GM19023 (cell line): Measurements from ENCODE around the gene MAGI1.

Experiments
- ATAC-seq: cut with Tn5 transposase; IDR thresholded peaks from one replicate; pipeline ENCODE4 v1.9.1; 2021; ENCODE audit warnings: mild to moderate bottlenecking, moderate library complexity; ENCODE audit not compliant: unreplicated experiment

MAGI1 gene

DNA sequence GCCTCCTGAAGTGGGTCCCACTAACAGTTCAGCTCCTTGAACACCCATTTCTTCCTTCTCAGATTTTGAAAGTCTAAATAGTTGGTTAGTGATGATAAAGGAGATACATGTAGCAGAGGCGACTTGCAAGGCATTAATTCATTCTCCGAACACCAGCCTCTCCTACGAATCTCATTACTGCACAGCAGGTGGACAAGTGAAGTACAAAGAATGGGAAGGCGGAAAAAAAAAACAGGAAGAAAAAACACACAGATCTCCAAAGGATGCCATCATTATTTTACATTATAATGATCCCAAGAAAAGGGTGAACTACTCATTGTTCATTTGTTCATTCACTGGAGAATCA is 276.5 kb downstream of the MAGI1 start:
- no peak for ATAC-seq

DNA sequence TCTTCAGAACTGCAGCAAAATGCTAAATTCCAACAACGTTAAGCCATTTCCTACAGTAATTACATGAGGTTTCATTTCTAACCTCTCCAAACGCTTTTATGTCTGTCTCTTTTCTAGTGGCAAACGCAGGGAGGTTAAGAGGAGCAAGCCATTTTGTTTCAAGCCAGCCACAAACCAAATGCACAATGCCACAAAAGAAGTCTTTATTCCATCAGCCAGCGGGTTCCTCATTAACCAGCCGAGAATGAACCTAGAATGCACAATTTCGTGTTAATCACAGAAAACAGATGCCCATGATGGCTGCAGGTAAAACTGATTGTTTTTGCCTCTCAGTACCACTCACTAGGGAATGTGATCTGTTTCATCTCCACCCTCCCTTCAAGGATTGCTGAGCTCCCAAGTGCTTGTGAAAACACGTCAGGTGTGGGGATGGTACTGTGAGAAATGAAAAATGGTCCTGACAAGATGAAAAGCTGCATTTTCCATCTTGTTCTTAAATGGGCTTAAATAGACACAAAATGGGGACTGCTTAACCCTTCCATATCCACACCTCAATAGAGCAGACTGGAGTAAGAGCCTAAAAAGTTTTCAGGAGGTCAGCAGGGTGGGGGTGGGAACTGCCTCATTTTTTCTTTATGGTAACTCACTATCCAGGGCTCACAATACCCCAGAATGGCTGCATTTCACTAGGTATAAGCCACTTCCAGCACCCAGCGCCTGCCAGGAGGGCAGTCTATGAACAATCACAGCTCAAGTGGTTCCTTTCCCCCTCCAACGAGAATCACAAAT is 277.1 kb downstream of the MAGI1 start:
- ATAC-seq: no peak

DNA sequence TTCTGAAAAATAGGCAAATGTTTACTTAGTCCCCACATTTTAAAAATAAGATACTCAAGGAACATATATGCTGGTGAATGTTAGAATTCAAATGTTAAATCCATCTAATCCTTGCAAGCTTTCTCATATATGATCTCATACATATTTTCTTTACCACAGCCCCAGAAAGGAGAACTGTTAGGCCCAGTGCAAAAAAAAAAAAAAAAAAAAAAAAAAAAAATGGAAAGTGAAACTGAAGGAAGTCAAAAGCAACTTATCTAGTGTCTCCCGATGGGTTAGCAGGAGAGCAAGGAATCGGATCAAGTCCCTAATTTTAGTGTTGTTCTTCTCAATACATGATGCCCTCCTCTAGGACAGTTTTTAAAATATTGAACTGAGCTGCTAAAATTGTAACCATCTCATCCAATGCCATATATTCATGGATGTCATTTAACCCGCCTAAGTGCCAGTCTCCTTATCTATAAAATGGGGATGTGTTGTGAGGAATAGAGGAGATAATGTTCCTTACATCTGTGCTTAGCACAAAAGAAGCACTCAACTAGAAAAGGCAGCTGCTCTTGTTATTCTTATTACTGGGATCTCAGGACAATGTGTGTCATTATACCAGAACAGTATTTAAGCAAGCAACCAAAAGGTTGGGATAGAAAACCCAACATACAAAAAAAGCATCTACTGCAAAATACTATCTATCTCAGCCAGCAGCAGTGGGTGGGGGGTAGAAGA is 279.7 kb downstream of the MAGI1 start:
- no peak for ATAC-seq

DNA sequence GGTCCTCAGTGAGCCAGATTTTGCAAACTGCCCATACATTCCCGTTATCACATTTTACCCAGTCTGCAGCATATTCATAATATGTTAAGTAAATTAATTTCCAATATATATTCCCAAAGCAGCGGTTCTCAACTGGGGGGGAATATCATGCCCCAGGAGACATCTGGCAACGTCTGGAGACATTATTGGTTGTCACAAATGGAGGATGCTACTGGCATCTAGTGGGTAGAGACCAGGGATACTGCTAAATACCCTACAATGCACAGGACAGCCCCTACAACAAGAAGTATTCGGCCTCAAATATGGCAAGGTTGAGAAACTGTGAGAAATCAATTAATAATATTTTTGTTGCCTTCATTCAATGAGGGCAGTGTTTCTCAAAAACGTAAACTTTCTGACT is 280.3 kb downstream of the MAGI1 start:
- no peak for ATAC-seq

DNA sequence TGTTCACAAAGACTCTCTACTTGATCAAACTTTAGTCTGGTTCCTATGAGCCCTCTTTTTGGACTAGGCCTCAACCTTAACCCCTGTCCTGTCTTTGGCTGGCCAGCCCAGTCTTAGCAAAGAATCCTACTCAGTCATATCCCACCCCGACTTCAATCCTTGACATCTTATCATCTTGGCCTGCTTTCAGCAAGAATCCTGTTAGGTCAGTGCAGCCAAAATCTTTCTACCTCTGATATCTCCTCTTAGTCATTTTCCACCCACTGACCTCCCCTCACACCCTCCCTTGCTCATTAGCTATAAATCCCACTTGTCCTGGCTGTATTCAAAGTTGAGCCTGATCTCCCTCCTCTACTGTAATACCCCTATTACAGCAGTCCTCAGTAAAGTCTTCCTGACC is 286.1 kb downstream of the MAGI1 start:
- no peak for ATAC-seq

DNA sequence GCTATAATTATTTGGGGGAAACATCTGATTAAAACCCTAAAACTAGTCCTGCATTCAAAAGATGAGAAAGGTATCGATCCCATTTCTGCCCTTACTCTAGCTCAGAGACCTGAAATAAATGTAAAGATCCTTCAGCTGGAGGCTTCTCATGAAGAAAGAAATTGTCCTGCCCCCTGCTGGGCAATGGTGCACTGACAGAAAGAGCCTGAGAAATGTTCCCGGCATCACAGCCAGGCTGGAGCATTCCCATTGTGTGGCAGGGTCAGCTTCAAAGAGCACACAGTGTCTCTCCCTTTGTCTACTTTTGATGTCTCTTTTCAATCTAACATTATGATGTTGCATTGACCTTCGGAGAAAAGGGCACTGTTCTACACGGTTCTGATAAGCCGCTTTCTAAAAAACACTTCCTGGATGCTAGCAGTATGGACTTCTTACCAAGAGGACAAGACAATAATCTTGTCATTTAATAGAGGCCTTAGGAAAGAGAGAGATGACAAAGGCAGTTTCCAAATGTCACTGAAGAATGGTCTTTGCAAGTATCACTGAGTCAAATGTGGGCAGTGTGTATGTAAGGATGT is 287.5 kb downstream of the MAGI1 start:
- ATAC-seq: no peak

DNA sequence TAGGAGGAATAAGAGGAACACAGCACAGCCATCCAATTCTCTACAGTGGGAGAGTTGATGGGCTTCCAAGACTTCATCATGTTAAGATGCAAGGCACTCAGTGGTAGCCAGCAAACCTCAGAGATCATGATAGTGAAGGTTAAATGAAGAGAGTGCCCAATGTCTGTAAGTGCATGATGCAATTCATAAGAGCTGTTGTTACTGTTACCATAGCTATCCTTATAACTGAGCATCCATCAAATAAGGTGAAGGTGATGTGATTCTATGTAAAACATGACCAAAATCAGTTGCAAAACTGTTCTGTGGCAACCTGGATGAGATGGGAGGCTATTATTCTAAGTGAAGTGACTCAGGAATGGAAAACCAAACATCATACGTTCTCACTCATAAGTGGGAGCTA is 289.7 kb downstream of the MAGI1 start:
- ATAC-seq: no peak

DNA sequence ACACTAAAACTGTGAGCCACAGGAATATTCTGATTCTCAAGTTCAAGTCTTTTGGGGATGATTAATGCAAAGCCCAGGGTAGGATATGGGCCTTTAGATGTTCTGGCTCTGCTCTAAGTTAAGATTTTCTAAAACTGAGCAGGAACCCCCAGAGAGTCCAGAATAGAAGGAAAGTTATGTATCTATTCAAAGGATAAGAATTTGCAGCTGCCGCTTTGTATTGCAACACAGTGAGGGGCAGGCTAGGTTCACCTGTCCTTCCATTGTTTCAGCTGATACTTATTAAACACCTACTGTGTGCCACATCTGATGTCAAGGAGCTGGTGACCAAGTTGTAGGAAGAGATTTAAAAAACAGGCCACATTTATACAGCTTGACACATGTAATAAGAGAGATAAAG is 290.4 kb downstream of the MAGI1 start:
- ATAC-seq: no peak

DNA sequence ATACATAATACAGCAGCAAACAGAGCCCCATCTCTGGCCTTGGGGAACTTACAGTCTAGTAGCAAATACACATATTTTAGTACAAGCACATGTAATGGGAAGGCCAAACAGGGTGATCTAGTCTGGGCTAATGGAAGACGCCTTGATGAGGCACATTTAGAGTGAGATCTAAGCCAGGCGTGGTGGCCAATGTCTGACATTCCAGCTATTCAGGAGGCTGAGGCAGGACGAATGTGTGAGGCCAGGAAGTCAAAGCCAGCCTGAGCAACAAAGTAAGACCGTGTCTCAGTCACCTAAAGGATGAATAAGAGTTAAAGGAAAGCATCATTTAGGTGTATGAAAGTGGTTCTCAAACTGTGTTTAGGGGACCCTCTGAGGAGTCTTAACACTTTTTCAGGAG is 291.9 kb downstream of the MAGI1 start:
- no peak for ATAC-seq

DNA sequence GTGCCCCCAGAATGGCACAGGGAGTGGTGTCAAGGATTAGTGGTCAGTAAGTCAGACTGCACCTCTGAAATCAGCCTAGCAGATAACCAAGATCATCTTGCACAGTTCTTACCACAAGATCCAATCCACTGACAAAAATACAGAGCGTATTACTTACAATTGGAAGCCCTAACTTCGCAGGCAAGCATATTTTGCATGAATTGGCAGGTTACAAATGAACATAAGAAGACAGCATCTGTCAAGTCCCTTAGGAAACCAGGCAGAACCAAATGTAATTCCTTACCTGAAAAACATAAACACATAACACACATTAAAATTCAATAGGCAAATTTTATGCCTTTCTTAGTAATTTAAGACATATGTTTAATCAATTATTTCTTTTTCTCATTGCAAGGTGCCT is 293.4 kb downstream of the MAGI1 start:
- no peak for ATAC-seq

DNA sequence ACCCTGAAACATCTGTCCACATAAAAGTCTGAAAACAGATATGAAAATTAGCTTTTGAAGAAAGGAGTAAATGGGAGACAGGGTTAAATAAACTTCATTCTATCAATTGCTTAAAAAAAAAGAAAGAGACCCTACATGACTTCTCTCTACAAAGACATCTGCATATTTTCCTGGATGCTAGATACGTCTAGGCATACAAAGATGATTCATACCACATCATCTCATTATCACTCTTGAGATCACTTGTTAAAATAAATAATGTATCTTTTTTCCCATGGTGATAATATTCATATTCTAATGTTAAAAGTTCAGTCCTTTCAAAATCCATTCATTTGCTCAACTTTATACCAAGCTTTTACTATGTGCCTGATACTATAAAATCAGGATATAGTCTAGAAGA is 295.8 kb downstream of the MAGI1 start:
- no peak for ATAC-seq

DNA sequence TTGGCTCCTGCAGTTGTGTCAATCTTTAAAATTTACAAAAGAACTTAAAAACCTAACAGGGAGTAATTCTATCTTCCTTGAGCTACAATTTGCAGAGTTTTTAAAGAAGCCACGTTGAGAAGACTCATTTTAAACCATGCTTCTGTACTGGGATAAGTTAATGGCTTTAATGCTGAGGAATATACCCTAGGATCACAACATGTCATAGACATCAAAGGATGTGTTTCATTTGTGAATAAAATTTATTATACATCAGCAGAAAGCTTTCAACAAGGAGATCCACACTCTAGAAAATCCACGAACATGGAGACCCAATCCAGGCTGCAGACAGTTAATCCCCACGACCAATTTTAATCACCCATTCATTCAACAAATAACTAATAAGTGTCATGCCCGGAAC is 297.2 kb downstream of the MAGI1 start:
- no peak for ATAC-seq

DNA sequence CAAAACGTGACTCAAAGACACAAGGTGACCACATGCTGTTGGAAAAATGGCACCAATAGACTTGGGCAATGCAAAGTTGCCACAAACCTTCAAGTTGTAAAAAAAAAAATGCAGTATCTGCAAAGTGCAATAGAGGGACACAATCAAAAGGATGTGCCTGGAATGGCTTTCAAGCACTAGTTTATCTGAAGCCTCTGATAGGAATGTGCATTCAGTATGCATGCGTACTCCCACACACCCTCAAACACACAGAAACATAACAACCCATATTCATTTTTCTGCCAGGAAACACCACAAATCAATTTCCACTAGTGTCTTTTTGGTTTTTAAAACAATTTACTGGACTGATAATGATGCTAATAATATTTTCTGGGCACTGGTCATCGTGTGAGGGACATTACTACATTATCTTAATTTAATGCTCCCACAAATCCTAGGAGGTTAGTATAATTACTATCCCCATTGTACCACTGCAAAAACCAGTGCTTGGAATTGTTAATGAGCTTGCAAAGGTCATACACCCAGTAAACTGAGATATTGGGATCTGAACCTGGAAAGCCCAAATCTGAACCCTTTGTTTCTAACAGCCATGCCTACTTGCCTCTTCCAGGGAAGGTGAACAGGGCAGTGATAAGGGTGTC is 298.7 kb downstream of the MAGI1 start:
- no peak for ATAC-seq

DNA sequence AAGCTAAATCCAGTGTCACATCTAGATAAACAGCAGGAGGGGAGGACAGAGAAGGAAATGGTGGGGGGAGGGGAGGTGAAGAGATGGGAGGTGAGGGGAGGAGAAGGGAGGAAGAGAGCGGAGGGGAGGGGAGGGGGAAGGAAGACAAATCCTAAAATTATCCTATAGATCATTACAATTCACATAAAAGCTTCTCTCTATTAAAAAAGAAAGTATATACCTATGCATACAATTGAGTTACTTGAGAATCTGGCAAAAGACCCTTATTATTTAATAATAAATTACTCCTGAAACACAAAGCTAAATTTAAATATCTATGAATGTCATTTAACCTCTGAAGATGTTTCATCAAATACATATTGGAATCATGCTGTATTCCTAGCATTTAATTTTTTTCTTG is 303.9 kb downstream of the MAGI1 start:
- ATAC-seq: no peak

DNA sequence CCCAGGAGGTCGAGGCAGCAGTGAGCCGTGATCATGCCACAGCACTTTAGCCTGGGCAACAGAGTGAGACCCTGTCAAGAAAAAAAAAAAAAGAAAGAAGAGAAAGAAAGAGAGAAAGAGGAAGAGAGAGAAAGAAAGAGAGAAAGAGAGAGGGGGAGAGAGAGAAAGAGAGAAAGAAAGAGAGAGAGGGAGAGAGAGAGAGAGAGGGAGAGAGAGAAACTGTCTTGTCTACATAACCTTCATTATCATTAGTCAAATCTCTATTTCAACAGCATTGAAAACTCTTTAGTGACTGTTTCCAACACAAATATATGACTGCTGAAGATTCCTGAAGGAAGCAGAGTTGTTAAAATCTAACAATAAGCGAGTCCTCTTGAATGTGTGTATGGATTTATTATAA is 304.3 kb downstream of the MAGI1 start:
- no peak for ATAC-seq

DNA sequence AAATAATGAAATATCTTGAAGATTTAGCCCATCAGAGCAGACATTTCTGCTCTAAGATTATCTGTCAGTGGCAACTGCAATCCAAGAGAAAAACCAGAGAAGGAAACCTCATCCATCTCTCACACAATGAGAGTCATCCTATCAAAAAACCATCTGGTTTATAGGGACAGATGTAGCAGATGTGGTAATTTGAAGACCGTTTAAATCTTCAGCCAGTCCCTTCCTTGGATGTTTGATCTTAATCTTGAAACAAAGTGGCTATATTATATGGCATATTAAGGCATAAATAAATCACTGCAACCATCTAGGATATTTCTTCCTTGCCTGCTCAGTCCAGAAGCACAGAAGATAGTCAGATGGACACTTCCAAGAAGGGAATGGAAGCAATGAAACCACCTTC is 305.3 kb downstream of the MAGI1 start:
- ATAC-seq: no peak

DNA sequence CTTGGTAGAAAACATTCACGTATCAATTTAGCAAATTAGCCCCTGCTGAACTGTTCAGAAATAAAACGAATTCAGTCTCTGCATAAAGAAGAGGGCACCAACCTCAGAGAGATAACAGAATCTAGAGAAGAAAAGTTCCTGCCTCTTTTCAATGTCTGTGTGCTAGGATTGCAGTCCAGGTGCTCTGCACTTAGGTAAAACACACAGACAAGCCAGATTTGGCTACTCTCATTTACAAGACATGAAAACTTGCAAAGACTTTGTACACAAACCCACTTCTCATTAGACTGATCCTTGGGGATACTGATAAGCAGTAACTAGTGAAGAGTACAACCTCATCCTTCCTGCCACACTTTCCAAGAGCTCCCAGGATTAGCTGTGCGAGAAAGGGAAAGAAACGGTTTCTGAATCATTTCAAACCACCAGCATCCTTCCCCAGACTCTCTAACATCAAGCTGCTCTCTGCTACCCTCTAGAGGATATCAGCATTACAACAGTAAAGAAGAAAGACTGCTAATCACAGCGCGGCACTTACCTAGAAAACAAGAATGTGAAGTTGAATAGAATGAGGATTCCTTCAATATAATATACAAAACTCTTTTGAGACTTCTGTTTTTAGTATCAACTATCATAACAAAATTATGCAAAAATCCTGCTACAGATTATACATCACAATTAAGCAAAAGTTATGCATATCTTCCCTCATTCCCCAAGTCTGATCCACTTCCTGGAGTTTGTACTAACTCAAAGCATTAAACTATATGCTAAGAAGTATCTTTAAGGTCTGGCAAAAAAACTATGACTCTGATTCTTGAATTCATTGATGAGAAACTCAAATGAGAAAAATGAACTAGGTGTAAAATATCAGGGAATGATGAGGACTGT is 306.4 kb downstream of the MAGI1 start:
- peak; percentile 88 for ATAC-seq

DNA sequence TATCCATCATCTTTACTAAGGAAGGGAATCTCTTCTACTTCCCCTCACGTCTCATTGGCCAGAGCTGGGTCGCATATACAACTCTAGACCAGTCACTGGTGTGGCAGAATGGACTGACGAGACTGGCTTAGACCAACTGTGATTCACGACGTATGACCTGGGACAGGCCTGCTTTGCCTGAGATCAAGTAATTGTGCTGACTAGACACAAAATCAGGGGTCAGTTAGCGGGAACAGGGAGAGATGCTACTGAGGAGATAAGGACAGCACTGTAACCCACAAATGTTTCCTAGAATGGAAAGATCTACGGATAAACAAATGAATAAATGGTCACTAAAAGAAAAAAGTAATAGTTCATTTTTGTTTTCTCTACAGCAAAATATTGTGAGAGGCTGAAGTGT is 308.3 kb downstream of the MAGI1 start:
- ATAC-seq: no peak

DNA sequence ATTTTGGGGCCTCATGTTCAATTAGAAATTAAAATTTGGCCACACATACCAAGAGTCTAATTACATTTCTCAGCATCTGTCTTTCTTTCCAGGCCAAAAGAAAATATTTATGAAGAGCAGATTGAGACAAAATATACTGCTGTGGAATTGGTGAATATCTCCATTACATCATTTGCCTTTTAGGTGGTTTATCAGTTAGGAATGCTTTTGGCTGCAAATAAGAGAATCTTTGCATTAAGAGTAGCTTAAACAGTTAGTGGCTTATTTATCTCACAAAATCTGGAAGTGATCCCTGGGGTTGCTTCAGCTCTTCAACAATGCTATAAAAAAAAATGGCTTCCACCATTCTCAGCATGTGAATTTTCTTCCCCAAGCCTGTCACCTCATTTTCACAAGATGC is 308.7 kb downstream of the MAGI1 start:
- ATAC-seq: no peak

DNA sequence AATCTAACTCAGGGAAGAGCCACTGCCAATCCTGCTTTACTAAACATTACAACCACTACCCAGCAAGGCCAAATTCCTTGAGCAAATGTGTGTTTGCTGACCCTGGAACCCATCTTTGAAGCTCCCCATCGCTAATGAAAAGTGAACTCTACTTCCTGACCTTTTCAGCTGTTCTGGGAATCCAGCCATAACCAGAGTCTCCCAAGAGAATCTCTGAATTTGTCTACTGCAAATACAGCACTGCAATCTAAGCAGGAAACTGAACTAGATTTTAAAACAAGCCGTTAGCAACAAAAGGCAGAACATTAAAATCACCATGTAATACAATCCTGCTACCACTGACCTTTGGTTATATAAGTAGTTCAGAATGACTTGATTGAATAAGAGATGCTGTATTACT is 309.2 kb downstream of the MAGI1 start:
- ATAC-seq: no peak

DNA sequence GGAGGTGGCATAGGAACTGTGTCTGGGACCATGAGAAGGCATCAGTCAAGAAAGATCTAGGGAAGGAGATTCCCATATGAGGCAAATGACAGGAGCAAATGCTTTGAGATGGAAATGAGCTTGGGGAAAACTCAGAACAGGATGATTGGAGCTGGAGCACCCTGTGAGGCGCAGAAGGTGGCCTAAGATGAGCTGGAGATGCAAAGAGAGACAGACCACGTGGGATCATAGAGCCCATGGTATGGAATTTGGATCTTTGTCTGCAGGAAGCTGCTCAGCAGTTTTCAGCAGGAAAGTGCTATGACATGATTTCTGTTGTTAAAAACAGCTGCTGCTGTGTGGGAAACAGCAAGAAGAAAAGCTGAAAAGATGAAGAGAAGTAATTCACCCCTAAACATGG is 310.6 kb downstream of the MAGI1 start:
- no peak for ATAC-seq
